Measurements from ENCODE around the gene ERCC4.
A peak's percentile ranks its signal among the peaks of the same experiment; 100 is the strongest.

The ERCC4 gene

GRCh38 chr16:13911871-13912270 is 8.1 kb upstream of the ERCC4 start:
- DNase-seq: no peak

DNA sequence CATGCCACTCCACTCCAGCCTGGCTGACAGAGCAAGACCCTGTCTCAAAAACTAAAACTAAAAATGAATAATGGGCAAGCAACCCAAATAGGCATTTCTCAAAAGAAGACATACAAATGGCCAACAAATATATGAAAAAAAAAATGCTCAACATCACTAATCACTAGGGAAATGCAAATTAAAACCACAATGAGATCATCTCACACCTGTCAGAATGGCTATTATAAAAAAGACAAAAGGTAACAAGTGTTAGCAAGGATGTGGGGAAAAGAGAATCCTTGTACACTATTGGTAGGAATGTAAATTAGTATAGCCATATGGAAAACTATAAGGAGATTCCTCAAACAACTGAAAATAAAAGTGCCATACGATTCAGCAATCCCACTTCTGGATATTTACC is 7.1 kb upstream of the ERCC4 start:
- DNase-seq: no peak

DNA sequence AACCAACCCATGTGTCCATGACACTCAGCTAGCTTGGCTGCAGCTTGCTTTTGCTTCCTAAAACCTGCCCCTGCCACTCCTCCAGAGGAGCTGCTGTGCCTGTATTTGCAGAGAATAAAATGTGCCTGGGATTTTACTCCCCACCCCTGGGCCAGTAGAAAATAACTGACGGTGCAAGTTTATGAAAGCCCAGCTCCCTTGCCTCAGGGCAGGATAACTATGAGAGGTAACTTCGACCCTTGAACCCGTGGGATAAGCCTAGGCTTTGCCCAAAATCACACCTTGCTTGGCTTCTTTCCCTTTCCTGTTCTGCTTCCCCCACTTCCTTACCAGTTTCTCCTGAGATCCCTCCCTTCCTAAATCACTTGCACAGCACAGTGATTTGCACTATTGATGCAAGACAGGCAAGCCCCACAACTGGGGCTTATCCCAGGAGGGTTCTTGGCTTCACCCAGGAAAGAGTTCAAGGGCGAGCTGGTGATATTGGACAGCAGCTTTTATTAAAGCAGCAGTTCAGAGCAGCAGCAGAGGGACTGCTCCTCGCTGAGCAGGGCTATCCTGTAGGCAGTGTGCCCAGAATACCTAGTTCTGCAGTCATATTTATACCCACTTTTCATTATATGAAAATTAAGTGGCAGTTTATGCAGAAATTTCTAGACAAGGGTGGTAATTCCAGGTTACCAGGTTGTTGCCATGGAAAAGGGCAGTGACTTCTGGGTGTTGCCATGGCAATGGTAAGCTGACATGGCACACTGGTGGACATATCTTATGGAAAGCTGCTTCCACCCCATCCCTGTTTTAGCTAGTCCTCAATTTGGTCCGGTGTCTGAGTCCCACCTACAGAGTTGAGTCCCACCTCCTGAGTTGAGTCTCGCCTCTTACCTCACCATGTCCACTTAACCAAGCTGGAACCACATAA is 6.3 kb upstream of the ERCC4 start:
- no peak for DNase-seq

DNA sequence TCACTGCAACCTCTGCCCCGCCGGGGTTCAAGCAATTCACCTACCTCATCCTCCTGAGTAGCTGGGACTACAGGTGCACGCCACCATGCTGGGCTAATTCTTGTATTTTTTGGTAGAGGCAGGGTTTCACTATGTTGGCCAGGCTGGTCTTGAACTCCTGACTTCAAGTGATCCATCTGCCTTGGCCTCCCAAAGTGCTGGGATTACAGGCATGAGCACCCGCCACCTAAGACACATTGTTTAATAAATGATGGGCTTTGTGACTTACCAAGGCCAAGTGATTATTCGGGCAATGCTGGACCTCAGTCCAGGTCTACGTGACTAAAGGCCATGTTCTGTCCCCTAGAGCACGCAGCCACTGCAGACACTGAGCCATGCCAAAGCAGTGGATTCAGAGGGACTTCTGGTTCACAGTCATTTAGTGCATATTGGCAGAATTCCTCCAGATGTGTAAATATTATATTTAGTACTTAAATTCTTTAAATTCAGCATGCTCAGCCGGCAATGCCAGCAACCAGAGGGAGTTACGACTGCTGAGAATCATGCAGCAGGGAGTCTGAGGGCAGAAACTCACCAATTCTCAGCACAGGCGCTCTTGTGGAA is 4.8 kb upstream of the ERCC4 start:
- DNase-seq: no peak

- DNase-seq: peak; percentile 37
Measured at GRCh38 chr16:13919330-13919682, 648 bp upstream of the ERCC4 start.

DNA sequence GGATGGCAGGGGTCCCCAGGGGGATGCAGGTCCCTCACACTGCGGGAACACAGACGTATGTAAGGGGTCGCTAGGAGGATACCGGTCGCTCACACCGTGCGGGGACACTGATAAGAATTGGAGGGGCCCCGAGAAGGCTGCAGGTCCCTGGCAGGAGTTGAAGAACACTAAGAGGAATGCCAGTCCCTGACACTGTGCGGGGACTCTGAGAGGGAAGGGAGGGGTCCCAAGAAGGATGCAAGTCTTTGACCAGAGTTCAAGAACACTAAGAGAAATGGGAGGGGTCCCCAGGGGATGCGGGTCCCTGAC is 510 bp downstream of the ERCC4 start:
- DNase-seq: no peak

- no peak for DNase-seq
Measured at GRCh38 chr16:13921328-13921727, 1.4 kb downstream of the ERCC4 start.

DNA sequence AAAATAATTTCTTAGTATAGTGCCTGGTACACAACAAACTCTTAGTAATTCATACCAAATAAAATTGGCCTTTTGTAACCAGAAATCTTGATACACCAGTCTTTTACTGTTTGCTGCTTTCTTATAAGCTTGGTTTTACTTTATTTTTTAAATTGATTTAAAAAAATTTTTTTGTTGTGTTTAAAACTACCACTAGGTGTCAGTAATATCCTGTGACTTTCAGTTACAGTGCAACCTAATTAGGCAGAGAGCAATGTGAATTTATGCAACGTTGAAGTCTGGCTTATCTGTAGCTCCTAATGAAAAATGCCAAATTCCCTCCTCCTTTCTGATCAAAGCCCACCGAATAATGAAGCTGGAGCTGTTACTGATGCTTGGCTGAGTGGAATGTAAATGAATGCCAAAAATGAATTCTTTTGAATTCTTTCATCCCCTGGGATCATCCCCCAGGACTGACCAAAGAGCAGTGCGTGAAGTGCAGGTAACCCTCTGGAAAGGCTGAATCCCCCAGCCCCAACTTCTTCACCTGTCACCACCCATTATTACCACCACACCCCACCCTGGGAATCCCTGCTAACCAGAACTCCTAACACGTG is 3.8 kb downstream of the ERCC4 start:
- DNase-seq: peak; percentile 49

DNA sequence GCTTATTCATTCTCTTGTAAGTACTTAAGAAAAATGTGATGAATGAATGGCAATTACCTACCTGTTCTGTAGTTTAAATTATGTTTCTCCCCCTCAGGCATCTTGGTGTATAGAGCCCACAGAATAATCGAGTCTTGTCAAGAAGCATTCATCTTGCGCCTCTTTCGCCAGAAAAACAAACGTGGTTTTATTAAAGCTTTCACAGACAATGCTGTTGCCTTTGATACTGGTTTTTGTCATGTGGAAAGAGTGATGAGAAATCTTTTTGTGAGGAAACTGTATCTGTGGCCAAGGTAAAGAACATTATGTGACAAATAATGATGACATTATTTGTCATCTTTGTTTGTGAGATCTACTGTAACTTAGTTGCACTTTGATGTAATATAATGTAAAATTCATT is 6.5 kb downstream of the ERCC4 start:
- DNase-seq: no peak

DNA sequence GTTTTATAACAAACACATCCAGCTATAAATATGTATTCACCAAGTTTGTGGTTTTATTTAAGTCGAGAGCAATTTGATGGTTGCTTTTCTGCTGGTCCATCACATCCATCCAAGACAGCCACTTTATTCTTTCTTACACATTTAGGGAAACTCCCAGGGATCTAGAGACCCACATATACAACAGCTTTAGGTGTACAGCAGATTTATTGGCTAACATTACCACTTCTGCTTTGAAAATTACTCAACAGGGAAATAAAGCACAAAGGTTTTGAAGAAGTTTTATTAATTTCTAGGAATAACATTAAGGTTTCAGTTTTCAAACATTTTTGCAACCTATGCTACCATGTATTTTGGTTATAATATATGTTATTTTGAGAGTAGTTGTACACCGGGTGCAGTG is 6.9 kb downstream of the ERCC4 start:
- DNase-seq: no peak

DNA sequence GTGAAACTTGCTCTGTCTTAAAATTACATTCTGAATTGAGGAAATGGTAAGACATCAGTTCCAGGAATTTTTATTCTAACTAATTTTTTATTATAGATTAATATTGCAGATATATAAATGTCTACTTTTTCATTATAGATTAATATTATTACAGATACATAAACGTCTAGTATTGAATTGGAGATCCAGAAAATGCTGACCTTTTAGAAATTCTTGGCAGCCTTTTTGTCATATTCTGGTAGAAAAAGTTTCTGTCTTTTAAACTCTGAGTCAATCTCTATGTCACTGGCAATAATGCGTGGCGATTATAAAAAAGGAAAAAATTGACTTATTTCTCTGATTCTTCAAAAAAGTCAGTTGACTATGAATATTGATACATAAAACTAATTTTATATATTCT is 8.7 kb downstream of the ERCC4 start:
- no peak for DNase-seq

GRCh38 chr16:13931845-13932244 is 11.9 kb downstream of the ERCC4 start:
- no peak for DNase-seq

GRCh38 chr16:13935408-13935807 is 15.5 kb downstream of the ERCC4 start:
- no peak for DNase-seq

DNA sequence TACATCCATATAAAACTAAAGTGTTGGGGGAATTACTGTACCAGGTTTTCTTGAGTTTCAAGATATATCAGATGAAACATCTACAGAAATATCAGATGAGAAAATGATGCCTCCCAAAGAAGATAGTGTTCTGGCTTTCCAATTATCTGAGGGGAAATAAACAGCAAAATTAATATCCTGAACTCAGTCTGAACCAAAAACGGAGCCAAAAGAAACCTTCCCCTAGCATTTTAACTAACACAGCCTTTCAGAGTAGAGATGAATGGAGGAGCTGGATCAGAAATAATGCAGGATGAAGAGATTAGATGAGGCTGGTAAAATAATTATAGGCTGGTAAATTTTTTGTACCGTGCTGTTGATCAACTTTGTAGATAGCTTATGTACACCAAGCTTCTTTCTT is 16.2 kb downstream of the ERCC4 start:
- no peak for DNase-seq

DNA sequence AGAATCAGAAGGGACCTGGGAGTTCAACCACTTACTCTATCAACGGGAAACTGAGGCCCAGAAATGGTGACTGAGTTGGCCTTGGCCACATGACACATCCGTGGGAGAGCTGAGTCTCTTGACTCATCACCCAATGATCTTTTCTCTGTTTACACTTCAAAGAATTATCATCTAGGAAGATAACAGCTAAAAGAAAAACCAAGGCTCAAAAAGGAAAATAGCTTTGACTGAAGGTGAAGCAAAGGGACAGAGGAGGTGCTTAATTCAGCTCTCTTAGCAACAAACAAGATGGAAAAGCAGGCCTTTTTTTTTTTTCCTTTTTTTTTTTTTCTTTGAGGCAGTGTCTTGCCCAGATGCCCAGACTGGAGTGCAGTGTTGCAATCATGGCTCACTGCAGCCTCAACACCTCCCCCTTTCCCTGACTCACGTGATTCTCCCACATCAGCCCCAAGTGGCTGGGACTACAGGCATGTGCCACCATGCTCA is 16.7 kb downstream of the ERCC4 start:
- DNase-seq: peak; percentile 50

DNA sequence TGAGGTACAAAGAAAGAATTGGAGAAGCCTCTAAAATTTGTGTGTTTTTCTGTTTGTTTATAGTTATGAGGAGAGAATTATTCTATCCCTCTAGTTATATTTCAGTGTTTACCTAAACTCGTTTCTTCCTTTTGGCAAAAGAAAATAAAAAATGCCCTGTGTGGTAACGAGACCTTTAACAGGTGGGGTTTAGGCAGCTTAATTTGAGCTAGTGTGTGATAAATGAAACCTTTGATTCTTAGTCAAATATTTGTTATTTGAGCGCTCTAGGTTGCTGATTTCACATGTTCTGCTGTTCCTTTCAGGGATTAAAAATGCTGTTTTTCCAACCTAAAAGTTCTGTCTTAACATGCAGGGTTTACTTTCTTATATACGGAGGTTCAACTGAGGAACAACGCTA is 17.5 kb downstream of the ERCC4 start:
- no peak for DNase-seq

DNA sequence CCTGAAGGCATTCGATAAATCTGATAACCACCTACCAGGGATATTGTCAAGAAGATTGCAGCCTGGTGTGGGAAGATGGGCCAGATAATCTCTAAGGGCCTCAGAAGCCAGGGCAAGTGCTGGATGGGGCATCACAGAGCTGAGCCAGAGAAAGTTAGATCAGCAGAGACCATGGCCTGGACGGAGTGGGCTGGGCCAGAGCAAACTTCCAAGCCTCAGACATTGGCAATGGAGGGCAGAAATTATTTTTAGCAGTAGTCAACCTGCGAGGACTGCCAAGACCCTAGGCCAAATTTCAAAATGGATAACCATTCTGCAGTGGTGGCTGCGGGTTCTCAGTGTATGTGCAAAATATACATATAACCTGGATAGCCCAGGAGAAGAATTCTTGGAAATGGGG is 18.5 kb downstream of the ERCC4 start:
- no peak for DNase-seq

DNA sequence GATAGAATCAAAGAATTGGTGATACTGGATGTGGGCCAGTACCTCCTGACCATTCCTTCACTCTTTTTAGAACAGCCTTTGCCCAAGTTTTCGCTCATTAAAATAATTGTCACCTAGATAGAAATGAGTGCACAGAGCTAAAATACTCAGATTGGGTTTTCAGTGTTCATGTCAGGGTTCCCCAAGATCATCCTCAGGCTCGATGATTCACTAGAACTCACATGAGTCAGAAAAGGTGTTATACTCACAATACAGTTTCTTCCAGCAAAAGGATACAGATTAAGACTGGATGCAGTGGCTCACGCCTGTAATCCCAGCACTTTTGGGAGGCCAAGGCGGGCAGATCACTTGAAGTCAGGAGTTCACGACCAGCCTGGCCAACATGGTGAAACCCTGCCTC is 19.9 kb downstream of the ERCC4 start:
- DNase-seq: no peak

DNA sequence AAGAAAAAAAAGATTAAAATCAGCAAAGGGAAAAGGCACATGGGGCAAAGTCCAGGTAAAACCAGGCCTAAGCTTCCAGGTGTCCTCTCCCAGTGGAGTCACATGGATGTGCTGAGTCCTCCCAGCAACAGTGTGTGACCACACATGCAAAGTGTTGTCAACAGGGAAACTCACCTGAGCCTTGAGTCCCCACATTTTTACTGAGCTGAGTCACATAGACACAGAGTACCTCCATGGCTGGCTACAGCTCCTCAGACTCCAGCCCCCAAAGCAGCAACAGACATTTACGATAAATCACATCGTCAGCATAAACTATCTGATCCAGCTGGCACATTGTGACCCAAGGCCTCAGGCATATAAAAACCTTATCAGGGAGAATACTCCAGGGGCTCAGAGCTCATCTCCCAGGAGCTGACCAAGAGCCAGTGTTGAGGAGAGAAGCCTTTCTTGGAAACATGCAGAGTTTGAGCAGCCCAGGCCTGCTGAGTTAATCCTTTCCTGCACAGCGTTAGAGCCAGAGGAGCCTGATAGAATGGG is 20.5 kb downstream of the ERCC4 start:
- no peak for DNase-seq

DNA sequence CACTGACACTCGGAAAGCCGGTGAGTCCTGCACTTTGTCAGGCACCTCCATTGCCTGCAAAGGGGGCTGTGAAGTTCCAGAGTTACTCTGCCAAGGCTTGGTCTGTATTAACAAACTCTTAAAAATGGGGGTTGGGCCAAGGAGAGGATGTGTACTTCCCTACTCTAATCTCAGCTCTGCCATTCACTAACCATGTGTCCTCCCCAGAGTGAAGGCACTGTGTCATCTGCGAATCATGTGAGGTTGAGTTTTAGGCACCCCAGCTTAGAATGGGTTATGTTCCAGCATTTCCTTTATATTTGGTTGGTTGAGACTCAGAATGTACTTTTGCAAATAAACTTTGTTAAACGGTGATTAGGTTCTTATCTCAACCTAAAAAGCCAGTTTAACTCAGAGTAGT is 24.9 kb downstream of the ERCC4 start:
- DNase-seq: no peak

DNA sequence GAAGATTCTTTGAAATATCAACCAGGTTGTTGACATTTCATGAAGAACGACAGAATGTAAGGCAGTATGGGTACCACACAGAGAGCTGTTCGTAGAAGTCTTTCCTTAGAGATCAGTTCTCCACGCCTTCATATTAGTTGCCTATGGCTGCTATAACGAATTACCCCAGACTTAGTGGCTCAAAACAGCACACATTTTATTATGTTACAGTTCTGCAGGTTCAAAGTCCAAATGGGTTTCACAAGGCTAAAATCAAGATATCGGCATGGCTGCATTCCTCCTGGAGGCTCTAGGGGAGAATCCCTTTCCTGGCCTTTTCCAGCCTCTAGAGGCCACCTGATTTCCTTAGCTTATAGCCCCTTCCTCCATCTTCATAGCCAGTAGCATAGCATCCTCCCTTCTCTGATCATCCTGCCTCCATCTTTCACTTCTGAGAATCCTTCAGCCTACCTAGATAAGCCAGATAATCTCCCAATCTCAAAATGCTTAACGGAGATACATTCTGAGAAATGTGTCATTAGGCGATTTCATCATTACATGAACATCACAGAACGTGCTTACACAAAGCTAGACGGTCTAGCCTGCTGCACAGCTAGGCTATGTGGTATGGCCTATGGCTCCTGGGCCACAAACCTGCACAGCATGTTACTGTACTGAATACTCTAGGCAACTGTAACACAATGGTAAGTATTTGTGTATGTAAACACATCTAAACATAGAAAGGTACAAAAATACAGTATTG is 26.0 kb downstream of the ERCC4 start:
- DNase-seq: no peak

GRCh38 chr16:13948086-13948485 is 28.1 kb downstream of the ERCC4 start:
- no peak for DNase-seq

Data from fibroblast of skin of back (primary cell).